Mesodermal cell (in vitro differentiated cells): Measurements from ENCODE around the gene PLEKHG7.

Experiments used
- H3K27ac ChIP-seq: 2 replicates; pipeline ENCODE4 v1.7.0; 2013; ENCODE audit warnings: mild to moderate bottlenecking, low read depth, low read length, moderate library complexity; ENCODE audit not compliant: severe bottlenecking
- H3K36me3 ChIP-seq: 2 replicates; pipeline ENCODE4 v1.7.1; 2013; ENCODE audit warnings: mild to moderate bottlenecking, low read length, moderate library complexity; ENCODE audit not compliant: control insufficient read depth, insufficient read depth
- H3K4me1 ChIP-seq: one replicate; pipeline ENCODE4 v1.7.1; 2013; ENCODE audit warnings: mild to moderate bottlenecking, low read length; ENCODE audit not compliant: insufficient read depth, control insufficient read depth, poor library complexity, severe bottlenecking
- H3K4me3 ChIP-seq: 2 replicates; pipeline ENCODE4 v1.7.0; 2013; ENCODE audit warnings: low read length, control low read depth, mild to moderate bottlenecking; ENCODE audit not compliant: insufficient read depth, poor library complexity, severe bottlenecking; ENCODE audit errors: extremely low read depth
- H3K9me3 ChIP-seq: 2 replicates; pipeline ENCODE4 v1.7.1; 2013; ENCODE audit warnings: mild to moderate bottlenecking, low read length, moderate library complexity; ENCODE audit not compliant: control insufficient read depth
- WGBS, 2 experiments: methylation state at CpG; one replicate each; pipeline ENCODE4 v1.1.5; 2013; ENCODE audit warnings: missing lambda C conversion rate in 2 of 2; ENCODE audit not compliant: insufficient coverage in 2 of 2; 5-methylcytosine and 5-hydroxymethylcytosine counted together

PLEKHG7 gene

GRCh38 chr12:92707926-92708325 lies 5.1 kb downstream of the PLEKHG7 start:
- no peak overlapping the region for H3K27ac ChIP-seq
- H3K4me3 ChIP-seq: no peak overlapping the region
- H3K9me3 ChIP-seq: no peaks in the 10 kb centered on the region
- WGBS, 2 experiments: 100% methylated on average over 1 of the region's 1 CpG
- H3K36me3 ChIP-seq: no peaks in the 10 kb centered on the region
- peaks cover 4% of the 10 kb centered on the region for H3K4me1 ChIP-seq

GRCh38 chr12:92715625-92716024 lies 12.8 kb downstream of the PLEKHG7 start:
- Histone ChIP-seq H3K36me3 (no peaks in the 10 kb centered on the region), H3K9me3 (no peaks in the 10 kb centered on the region), H3K4me3 (no peak overlapping the region), H3K27ac (no peak overlapping the region), H3K4me1 (no peaks in the 10 kb centered on the region)
- WGBS, 2 experiments: 100% methylated on average over 1 of the region's 1 CpG

- 70 to 75% methylated on average over 2 of the region's 2 CpGs for WGBS, 2 experiments
- no peaks in the 10 kb centered on the region for H3K36me3 ChIP-seq
- no peak overlapping the region for H3K27ac ChIP-seq
- H3K9me3 ChIP-seq: no peaks in the 10 kb centered on the region
- peaks cover 5% of the 10 kb centered on the region for H3K4me1 ChIP-seq
- H3K4me3 ChIP-seq: no peak overlapping the region
Observed at GRCh38 chr12:92717202-92717601, 14.4 kb downstream of the PLEKHG7 start.

DNA sequence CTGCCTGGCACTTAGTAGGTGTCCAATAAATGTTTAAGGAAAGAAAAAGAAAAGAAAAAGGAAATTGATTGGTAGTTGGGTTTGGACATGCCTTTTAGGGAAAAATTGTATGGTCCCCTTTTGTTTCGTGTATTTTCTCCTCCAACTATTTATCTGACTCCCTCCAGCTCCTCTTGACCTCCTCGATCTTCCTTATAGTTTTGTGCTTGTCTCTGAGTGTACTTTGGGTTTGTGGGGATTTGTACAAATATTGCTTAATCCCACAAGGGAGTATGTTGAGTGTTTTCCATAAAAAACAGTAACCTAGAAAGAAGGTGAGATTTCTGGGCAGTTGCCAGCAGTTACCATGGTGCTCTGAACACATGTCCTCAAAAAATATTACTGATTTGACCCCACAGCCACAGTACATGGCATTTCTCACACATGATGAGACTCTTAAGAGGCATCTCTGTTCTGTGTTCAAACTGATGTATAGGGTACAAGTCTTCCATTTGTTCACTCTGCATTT lies 15.7 kb downstream of the PLEKHG7 start:
- H3K4me3 ChIP-seq: no peak overlapping the region
- H3K9me3 ChIP-seq: no peaks in the 10 kb centered on the region
- H3K4me1 ChIP-seq: peaks cover 5% of the 10 kb centered on the region
- H3K36me3 ChIP-seq: no peaks in the 10 kb centered on the region
- no CpG with 5 or more reads among the region's 2 CpGs for WGBS, 2 experiments
- no peak overlapping the region for H3K27ac ChIP-seq

- H3K4me1 ChIP-seq: peaks cover 5% of the 10 kb centered on the region
- peaks cover 6% of the 10 kb centered on the region for H3K9me3 ChIP-seq
- H3K4me3 ChIP-seq: no peak overlapping the region
- 82 to 84% methylated on average over 5 of the region's 6 CpGs for WGBS, 2 experiments
- no peak overlapping the region for H3K27ac ChIP-seq
- no peaks in the 10 kb centered on the region for H3K36me3 ChIP-seq
Observed at GRCh38 chr12:92719674-92720073, 16.9 kb downstream of the PLEKHG7 start.

- Histone ChIP-seq H3K4me3 (no peak overlapping the region), H3K9me3 (peaks cover 11% of the 10 kb centered on the region), H3K27ac (no peak overlapping the region), H3K36me3 (no peaks in the 10 kb centered on the region), H3K4me1 (peaks cover 5% of the 10 kb centered on the region)
- 73 to 78% methylated on average over 6 to 7 of the region's 8 CpGs for WGBS, 2 experiments
Observed at GRCh38 chr12:92721130-92721529, 18.3 kb downstream of the PLEKHG7 start.

DNA sequence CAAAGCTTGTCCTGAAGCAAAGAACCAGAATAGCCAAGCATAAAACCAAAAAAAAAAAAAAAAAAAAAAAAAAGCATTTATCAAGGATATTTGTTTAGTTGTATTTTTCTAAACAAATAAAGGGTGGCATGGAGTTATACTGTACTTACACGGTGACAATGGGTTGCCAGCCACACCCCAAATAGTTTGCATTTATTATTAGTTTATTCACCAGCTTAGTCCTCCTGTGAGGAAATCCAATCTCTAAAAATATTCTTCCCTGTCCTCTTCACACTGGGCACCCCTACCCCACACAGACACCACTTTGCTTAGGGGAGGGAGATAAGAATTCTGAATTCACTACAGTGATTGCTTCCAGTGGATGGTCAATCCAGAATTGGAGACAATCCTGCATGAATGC lies 18.9 kb downstream of the PLEKHG7 start:
- no CpG with 5 or more reads among the region's 1 CpG for WGBS, 2 experiments
- no peak overlapping the region for H3K27ac ChIP-seq
- H3K9me3 ChIP-seq: peaks cover 11% of the 10 kb centered on the region
- H3K4me3 ChIP-seq: no peak overlapping the region
- peaks cover 5% of the 10 kb centered on the region for H3K4me1 ChIP-seq
- H3K36me3 ChIP-seq: no peaks in the 10 kb centered on the region

- H3K36me3 ChIP-seq: no peaks in the 10 kb centered on the region
- H3K9me3 ChIP-seq: peaks cover 11% of the 10 kb centered on the region
- WGBS, 2 experiments: 88 to 93% methylated on average over 3 of the region's 3 CpGs
- peaks cover 5% of the 10 kb centered on the region for H3K4me1 ChIP-seq
- H3K4me3 ChIP-seq: no peak overlapping the region
- no peak overlapping the region for H3K27ac ChIP-seq
Observed at GRCh38 chr12:92722897-92723296, 20.1 kb downstream of the PLEKHG7 start.

- Histone ChIP-seq H3K27ac (no peak overlapping the region), H3K4me3 (no peak overlapping the region), H3K36me3 (no peaks in the 10 kb centered on the region), H3K9me3 (peaks cover 11% of the 10 kb centered on the region), H3K4me1 (no peaks in the 10 kb centered on the region)
- WGBS, 2 experiments: 63 to 100% methylated on average over 2 to 3 of the region's 4 CpGs
Observed at GRCh38 chr12:92726850-92727249, 24.1 kb downstream of the PLEKHG7 start.

DNA sequence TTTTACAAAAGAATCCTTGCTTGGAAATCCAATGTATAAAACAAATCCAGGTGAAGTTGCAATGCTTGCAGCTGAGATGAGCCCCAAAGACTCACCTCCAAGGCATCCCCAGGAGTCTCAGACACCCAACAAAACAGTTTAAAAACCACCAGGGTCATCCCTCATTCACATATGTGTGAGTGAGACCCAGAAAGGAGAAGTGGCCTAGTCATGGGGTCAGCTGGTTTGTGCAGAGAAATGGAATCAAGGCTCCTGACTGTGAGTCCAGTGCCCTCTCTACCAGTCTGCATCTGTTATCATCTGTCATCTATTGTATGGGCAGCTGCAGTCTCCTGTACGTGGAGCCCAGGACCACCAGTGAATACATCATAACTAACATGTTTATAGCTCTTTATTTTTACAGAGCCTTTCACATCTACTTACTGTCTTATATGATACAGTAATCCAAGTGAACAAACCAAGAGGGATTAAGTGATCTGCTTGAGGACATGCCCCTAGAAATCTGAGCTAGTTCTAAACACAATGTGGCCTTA lies 27.1 kb downstream of the PLEKHG7 start:
- Histone ChIP-seq H3K9me3 (peaks cover 4% of the 10 kb centered on the region), H3K36me3 (no peaks in the 10 kb centered on the region), H3K4me1 (no peaks in the 10 kb centered on the region), H3K27ac (no peak overlapping the region), H3K4me3 (no peak overlapping the region)
- 60% methylated on average over 1 of the region's 1 CpG; no CpG with 5 or more reads in 1 of the 2 experiments for WGBS, 2 experiments

- Histone ChIP-seq H3K36me3 (no peaks in the 10 kb centered on the region), H3K27ac (no peak overlapping the region), H3K4me3 (no peak overlapping the region), H3K9me3 (no peaks in the 10 kb centered on the region), H3K4me1 (no peaks in the 10 kb centered on the region)
- WGBS, 2 experiments: 87 to 96% methylated on average over 5 of the region's 5 CpGs
Observed at GRCh38 chr12:92730758-92731157, 28.0 kb downstream of the PLEKHG7 start.
